SK-N-SH treated with all-trans-retinoic acid at 6 μM for 48 hours (cell line): ENCODE measurements around the gene SIM1.

Source experiments
- ATAC-seq: fragments of 200-7000 bp; cut with Tn5 transposase; 3 replicates; pipeline ENCODE4 v1.9.1; 2020; ENCODE audit warnings: mild to moderate bottlenecking, moderate library complexity
- ARNTL ChIP-seq: fragments of 450-650 bp; formaldehyde crosslinking; IDR thresholded peaks from 2 replicates; pipeline ENCODE4 v1.5.0; 2020; ENCODE audit warnings: low read depth, mild to moderate bottlenecking, moderate library complexity, borderline replicate concordance
- BACH2 ChIP-seq: fragments of 250-450 bp; sonication (Bioruptor Pico); IDR thresholded peaks from 2 replicates; pipeline ENCODE4 v1.9.0; 2021; ENCODE audit warnings: mild to moderate bottlenecking, borderline replicate concordance
- CREB5 ChIP-seq: fragments of 250-450 bp; sonication (Bioruptor Pico); IDR thresholded peaks from 2 replicates; pipeline ENCODE4 v1.5.1; 2020; ENCODE audit warnings: low read depth, mild to moderate bottlenecking, moderate library complexity
- CSDC2 ChIP-seq: fragments of 250-450 bp; sonication (Bioruptor Pico); IDR thresholded peaks from 2 replicates; pipeline ENCODE4 v1.5.0; 2020; ENCODE audit warnings: mild to moderate bottlenecking, moderate library complexity
- CSRNP3 ChIP-seq: fragments of 250-450 bp; sonication (Bioruptor Pico); IDR thresholded peaks from 2 replicates; pipeline ENCODE4 v1.5.1; 2021; ENCODE audit warnings: mild to moderate bottlenecking, moderate library complexity
- GLIS3 ChIP-seq: fragments of 250-450 bp; sonication (Bioruptor Pico); IDR thresholded peaks from 2 replicates; pipeline ENCODE4 v1.5.0; 2020; ENCODE audit warnings: mild to moderate bottlenecking, moderate library complexity
- ISL1 ChIP-seq: fragments of 250-450 bp; sonication (Bioruptor Pico); IDR thresholded peaks from 2 replicates; pipeline ENCODE4 v2.1.2; 2022; ENCODE audit warnings: mild to moderate bottlenecking, moderate library complexity
- OSR1 ChIP-seq: fragments of 250-450 bp; sonication (Bioruptor Pico); IDR thresholded peaks from 2 replicates; pipeline ENCODE4 v1.8.0; 2022; ENCODE audit warnings: moderate library complexity, mild to moderate bottlenecking, inconsistent platforms
- POU6F1 ChIP-seq: fragments of 250-450 bp; sonication (Bioruptor Pico); IDR thresholded peaks from 2 replicates; pipeline ENCODE4 v1.8.0; 2021; ENCODE audit warnings: low read depth, mild to moderate bottlenecking, moderate library complexity, borderline replicate concordance
- PPARA ChIP-seq: fragments of 250-450 bp; sonication (Bioruptor Pico); IDR thresholded peaks from 2 replicates; pipeline ENCODE4 v1.5.0; 2020; ENCODE audit warnings: mild to moderate bottlenecking, borderline replicate concordance
- RARB ChIP-seq: fragments of 250-450 bp; sonication (Bioruptor Pico); IDR thresholded peaks from 2 replicates; pipeline ENCODE4 v1.8.0; 2021; ENCODE audit warnings: mild to moderate bottlenecking, moderate library complexity
- SNAI2 ChIP-seq: fragments of 250-450 bp; sonication (Bioruptor Pico); IDR thresholded peaks from 2 replicates; pipeline ENCODE4 v1.5.0; 2020; ENCODE audit warnings: mild to moderate bottlenecking, moderate library complexity
- TCF4 ChIP-seq: fragments of 250-450 bp; sonication (Bioruptor Pico); IDR thresholded peaks from 2 replicates; pipeline ENCODE4 v1.8.0; 2021; ENCODE audit warnings: mild to moderate bottlenecking, moderate library complexity, borderline replicate concordance
- TOX ChIP-seq: fragments of 250-450 bp; sonication (Bioruptor Pico); IDR thresholded peaks from 2 replicates; pipeline ENCODE4 v1.8.0; 2021; ENCODE audit warnings: mild to moderate bottlenecking, moderate library complexity, borderline replicate concordance
- ZC3H10 ChIP-seq: fragments of 250-450 bp; sonication (Bioruptor Pico); IDR thresholded peaks from 2 replicates; pipeline ENCODE4 v1.5.1; 2021; ENCODE audit warnings: mild to moderate bottlenecking, moderate library complexity
- ZFP3 ChIP-seq: fragments of 250-450 bp; sonication (Bioruptor Pico); IDR thresholded peaks from 2 replicates; pipeline ENCODE4 v1.5.0; 2020; ENCODE audit warnings: mild to moderate bottlenecking, moderate library complexity
- ZFP30 ChIP-seq: fragments of 450-650 bp; formaldehyde crosslinking; IDR thresholded peaks from 2 replicates; pipeline ENCODE4 v1.5.0; 2022; ENCODE audit warnings: mild to moderate bottlenecking, moderate library complexity
- ZNF565 ChIP-seq: fragments of 450-650 bp; formaldehyde crosslinking; conservative IDR thresholded peaks from 2 replicates; pipeline ENCODE4 v1.5.0; 2020; ENCODE audit warnings: low read depth, mild to moderate bottlenecking, moderate library complexity
- ZNF70 ChIP-seq: fragments of 450-650 bp; formaldehyde crosslinking; IDR thresholded peaks from 2 replicates; pipeline ENCODE4 v1.5.0; 2020; ENCODE audit warnings: mild to moderate bottlenecking, moderate library complexity
- ZNF8 ChIP-seq: fragments of 450-650 bp; formaldehyde crosslinking; IDR thresholded peaks from 2 replicates; pipeline ENCODE4 v1.5.0; 2020; ENCODE audit warnings: mild to moderate bottlenecking, moderate library complexity
- TF ChIP-seq, protein P1 (sequence below): fragments of 250-450 bp; sonication (Bioruptor Pico); IDR thresholded peaks from 2 replicates; pipeline ENCODE4 v1.5.0; 2020; ENCODE audit warnings: mild to moderate bottlenecking, moderate library complexity

SIM1 gene

GRCh38 chr6:100392423-100392822 lies 72.3 kb downstream of the SIM1 start:
- ATAC-seq = no peak
- TF ChIP-seq, protein P1, sequence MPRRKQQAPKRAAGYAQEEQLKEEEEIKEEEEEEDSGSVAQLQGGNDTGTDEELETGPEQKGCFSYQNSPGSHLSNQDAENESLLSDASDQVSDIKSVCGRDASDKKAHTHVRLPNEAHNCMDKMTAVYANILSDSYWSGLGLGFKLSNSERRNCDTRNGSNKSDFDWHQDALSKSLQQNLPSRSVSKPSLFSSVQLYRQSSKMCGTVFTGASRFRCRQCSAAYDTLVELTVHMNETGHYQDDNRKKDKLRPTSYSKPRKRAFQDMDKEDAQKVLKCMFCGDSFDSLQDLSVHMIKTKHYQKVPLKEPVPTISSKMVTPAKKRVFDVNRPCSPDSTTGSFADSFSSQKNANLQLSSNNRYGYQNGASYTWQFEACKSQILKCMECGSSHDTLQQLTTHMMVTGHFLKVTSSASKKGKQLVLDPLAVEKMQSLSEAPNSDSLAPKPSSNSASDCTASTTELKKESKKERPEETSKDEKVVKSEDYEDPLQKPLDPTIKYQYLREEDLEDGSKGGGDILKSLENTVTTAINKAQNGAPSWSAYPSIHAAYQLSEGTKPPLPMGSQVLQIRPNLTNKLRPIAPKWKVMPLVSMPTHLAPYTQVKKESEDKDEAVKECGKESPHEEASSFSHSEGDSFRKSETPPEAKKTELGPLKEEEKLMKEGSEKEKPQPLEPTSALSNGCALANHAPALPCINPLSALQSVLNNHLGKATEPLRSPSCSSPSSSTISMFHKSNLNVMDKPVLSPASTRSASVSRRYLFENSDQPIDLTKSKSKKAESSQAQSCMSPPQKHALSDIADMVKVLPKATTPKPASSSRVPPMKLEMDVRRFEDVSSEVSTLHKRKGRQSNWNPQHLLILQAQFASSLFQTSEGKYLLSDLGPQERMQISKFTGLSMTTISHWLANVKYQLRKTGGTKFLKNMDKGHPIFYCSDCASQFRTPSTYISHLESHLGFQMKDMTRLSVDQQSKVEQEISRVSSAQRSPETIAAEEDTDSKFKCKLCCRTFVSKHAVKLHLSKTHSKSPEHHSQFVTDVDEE (CRISPR knock-in tag) = no peak
- TF ChIP-seq RARB (CRISPR knock-in tag) = no peak
- no peak for TF ChIP-seq SNAI2
- no peak for TF ChIP-seq GLIS3 (CRISPR knock-in tag)
- no peak for TF ChIP-seq ZC3H10 (CRISPR knock-in tag)
- no peak for TF ChIP-seq BACH2 (CRISPR knock-in tag)
- TF ChIP-seq ISL1 (CRISPR knock-in tag) = no peak
- no peak for TF ChIP-seq POU6F1
- TF ChIP-seq TCF4 = no peak
- no peak for TF ChIP-seq OSR1
- TF ChIP-seq ZFP30 (CRISPR knock-in tag) = no peak
- no peak for TF ChIP-seq TOX
- TF ChIP-seq ZNF8 (CRISPR knock-in tag) = no peak
- no peak for TF ChIP-seq ZNF565 (CRISPR knock-in tag)
- no peak for TF ChIP-seq ARNTL (CRISPR knock-in tag)
- no peak for TF ChIP-seq CSRNP3

GRCh38 chr6:100388868-100389519 lies 75.7 kb downstream of the SIM1 start:
- no peak for TF ChIP-seq GLIS3 (CRISPR knock-in tag)
- no peak for TF ChIP-seq CSDC2 (CRISPR knock-in tag)
- no peak for TF ChIP-seq TCF4
- TF ChIP-seq ZNF70 = no peak
- TF ChIP-seq CSRNP3 = no peak
- no peak for TF ChIP-seq OSR1
- TF ChIP-seq, protein P1 (CRISPR knock-in tag) = no peak
- TF ChIP-seq ZFP30 (CRISPR knock-in tag) = no peak
- no peak for TF ChIP-seq ZC3H10 (CRISPR knock-in tag)
- no peak for TF ChIP-seq ISL1 (CRISPR knock-in tag)
- no peak for ATAC-seq

GRCh38 chr6:100382767-100383195 lies 81.9 kb downstream of the SIM1 start:
- ATAC-seq = no peak
- TF ChIP-seq ZFP3 (CRISPR knock-in tag) (no peak), ISL1 (CRISPR knock-in tag) (no peak), SNAI2 (no peak), CREB5 (CRISPR knock-in tag) (no peak), BACH2 (CRISPR knock-in tag) (no peak), CSRNP3 (no peak), TCF4 (no peak), GLIS3 (CRISPR knock-in tag) (no peak), PPARA (no peak), ZNF70 (no peak), ZFP30 (CRISPR knock-in tag) (no peak), ZC3H10 (CRISPR knock-in tag) (no peak)
